RWPE2 (cell line): Measurements from ENCODE around the gene TTC34.

Source experiments
- ATAC-seq: fragments of 200-7000 bp; cut with Tn5 transposase; 3 replicates; pipeline ENCODE4 v1.9.1; 2021; ENCODE audit warnings: low read depth
- DNase-seq: peaks from one replicate; pipeline ENCODE4 v3.0.0-alpha.2; 2020; ENCODE audit warnings: low spot score
- H3K27ac ChIP-seq: fragments of 450-650 bp; 2 replicates; pipeline ENCODE4 v1.5.1; 2017; ENCODE audit warnings: mild to moderate bottlenecking; ENCODE audit not compliant: poor library complexity, severe bottlenecking
- H3K27me3 ChIP-seq: fragments of 250-450 bp; sonication (Bioruptor Pico); 2 replicates; pipeline ENCODE4 v1.5.1; 2021; ENCODE audit warnings: mild to moderate bottlenecking, moderate library complexity; ENCODE audit not compliant: insufficient read depth, poor library complexity, severe bottlenecking
- H3K36me3 ChIP-seq: fragments of 250-450 bp; sonication (Bioruptor Pico); 2 replicates; pipeline ENCODE4 v1.5.1; 2020; ENCODE audit warnings: low read depth, mild to moderate bottlenecking, moderate library complexity
- H3K4me1 ChIP-seq: fragments of 250-450 bp; sonication (Bioruptor Pico); 2 replicates; pipeline ENCODE4 v1.5.1; 2021; ENCODE audit warnings: mild to moderate bottlenecking, moderate library complexity; ENCODE audit not compliant: insufficient read depth, poor library complexity, severe bottlenecking
- H3K4me3 ChIP-seq: fragments of 250-450 bp; sonication (Bioruptor Pico); 2 replicates; pipeline ENCODE4 v1.5.1; 2021; ENCODE audit warnings: mild to moderate bottlenecking, moderate library complexity; ENCODE audit not compliant: severe bottlenecking
- H3K9me3 ChIP-seq: fragments of 250-450 bp; sonication (Bioruptor Pico); 2 replicates; pipeline ENCODE4 v1.5.1; 2021; ENCODE audit warnings: mild to moderate bottlenecking, moderate library complexity; ENCODE audit not compliant: severe bottlenecking
- CTCF ChIP-seq: fragments of 450-650 bp; IDR thresholded peaks from one replicate; pipeline ENCODE4 v1.5.1; 2017; ENCODE audit warnings: mild to moderate bottlenecking, moderate library complexity; ENCODE audit not compliant: poor library complexity, severe bottlenecking

Gene TTC34

GRCh38 chr1:2609319-2610035, 192.0 kb downstream of the TTC34 start:
- no peak for ATAC-seq
- Histone ChIP-seq H3K4me1 (no peaks in the 10 kb centered on the region), H3K9me3 (no peaks in the 10 kb centered on the region), H3K27ac (no peak overlapping the region), H3K4me3 (no peak overlapping the region), H3K27me3 (peaks cover 5% of the 10 kb centered on the region), H3K36me3 (no peaks in the 10 kb centered on the region)
- peak; percentile 58 for DNase-seq
- no peak for TF ChIP-seq CTCF

- no peak overlapping the region for H3K4me3 ChIP-seq
- no peaks in the 10 kb centered on the region for H3K36me3 ChIP-seq
- no peaks in the 10 kb centered on the region for H3K4me1 ChIP-seq
- H3K27ac ChIP-seq: no peak overlapping the region
- no peak for TF ChIP-seq CTCF
- peaks cover 8% of the 10 kb centered on the region for H3K27me3 ChIP-seq
- DNase-seq (no peak), ATAC-seq (no peak)
- no peaks in the 10 kb centered on the region for H3K9me3 ChIP-seq
Measured at GRCh38 chr1:2607641-2608091, 193.8 kb downstream of the TTC34 start.

- DNase-seq (peak; percentile 64), ATAC-seq (no peak)
- Histone ChIP-seq H3K4me1 (no peaks in the 10 kb centered on the region), H3K27ac (no peak overlapping the region), H3K36me3 (no peaks in the 10 kb centered on the region), H3K4me3 (no peak overlapping the region), H3K27me3 (peaks cover 11% of the 10 kb centered on the region), H3K9me3 (no peaks in the 10 kb centered on the region)
- TF ChIP-seq CTCF: no peak
Measured at GRCh38 chr1:2606881-2607621, 194.4 kb downstream of the TTC34 start.

GRCh38 chr1:2606396-2606880, 195.1 kb downstream of the TTC34 start:
- Histone ChIP-seq H3K4me1 (no peaks in the 10 kb centered on the region), H3K27ac (no peak overlapping the region)
- DNase-seq: no peak

More at GRCh38 chr1:2606396-2606880, 195.1 kb downstream of the TTC34 start:
- H3K27me3 ChIP-seq: peaks cover 13% of the 10 kb centered on the region
- no peaks in the 10 kb centered on the region for H3K9me3 ChIP-seq
- ATAC-seq: no peak
- no peaks in the 10 kb centered on the region for H3K36me3 ChIP-seq
- H3K4me3 ChIP-seq: no peak overlapping the region
- no peak for TF ChIP-seq CTCF
